HepG2 (cell line): ENCODE results near the gene OR10J5. TPM values are rescaled to one million over a fixed set of nuclear protein-coding genes. Genes with fewer than 3 reads are reported as not detected.

ENCODE experiments used
- ATAC-seq: fragments of 200-7000 bp; cut with Tn5 transposase; 3 replicates; pipeline ENCODE4 v1.9.1; 2020; ENCODE audit warnings: mild to moderate bottlenecking, moderate library complexity
- BruUV-seq: library from RNA; stranded (reverse); fragments of 400-500 nt; replicated peaks from 2 replicates; lab custom pipeline; 2021; lab: Mats Ljungman, UMichigan
- CTCF ChIA-PET: fragments of 300-600 bp; formaldehyde crosslinking; extraction: SDS; loops from one replicate; lab custom pipeline; 2021; ENCODE audit warnings: low total read pairs, inconsistent platforms, low intra/inter-chr PET ratio; lab: Yijun Ruan, JAX
- POLR2A ChIA-PET: fragments of 350-600 bp; sonication (Branson Sonifier 250); formaldehyde crosslinking; loops from one replicate; lab custom pipeline; 2020; ENCODE audit warnings: antibody characterized with exemption, inconsistent platforms; lab: Yijun Ruan, JAX
- DNase-seq: peaks from one replicate; pipeline ENCODE4 v3.0.0-alpha.2; 2015; ENCODE audit warnings: low spot score
- FAIRE-seq: peaks from 3 replicates; lab custom pipeline; 2011; peaks lifted over from hg19 to GRCh38; lab: Jason Lieb, UNC
- H2AFZ ChIP-seq: one replicate; pipeline ENCODE4 v1.6.1; 2011; ENCODE audit warnings: low read length, inconsistent platforms
- H3K27ac ChIP-seq: fragments of 300-600 bp; 3 replicates; pipeline ENCODE4 v1.8.0; 2011; ENCODE audit warnings: mixed run types, mild to moderate bottlenecking, mixed read lengths, low read length, inconsistent platforms; ENCODE audit not compliant: insufficient read depth; ENCODE audit errors: extremely low read length
- H3K27me3 ChIP-seq, 2 experiments: fragments of 200-600 bp in 1 of 2; 2 replicates in 1 of 2; 3 replicates in 1 of 2; pipeline versions ENCODE4 v1.6.0 to v1.8.0; 2011; ENCODE audit warnings: low read length in 2 of 2, mild to moderate bottlenecking in 2 of 2, moderate library complexity in 2 of 2, inconsistent platforms in 1 of 2; ENCODE audit not compliant: insufficient read depth in 2 of 2, control insufficient read depth in 1 of 2
- H3K36me3 ChIP-seq, 2 experiments: fragments of 200-600 bp in 1 of 2; replicated peaks in 1 of 2; 2 replicates in 1 of 2; 3 replicates in 1 of 2; pipeline versions ENCODE4 v1.5.1 to v1.8.0; 2011; ENCODE audit warnings: low read length in 2 of 2, inconsistent platforms in 1 of 2; ENCODE audit not compliant: insufficient read depth in 2 of 2, control insufficient read depth in 1 of 2
- H3K4me1 ChIP-seq: 2 replicates; pipeline ENCODE4 v1.5.1; 2012; ENCODE audit warnings: low read length, inconsistent platforms; ENCODE audit not compliant: insufficient read depth
- H3K4me2 ChIP-seq: 2 replicates; pipeline ENCODE4 v1.6.0; 2011; ENCODE audit warnings: low read depth, low read length, inconsistent platforms
- H3K4me3 ChIP-seq, 3 experiments: fragments of 200-600 bp in 1 of 3; sonication (generic), shearing (Covaris generic) in 1 of 3; replicated peaks in 1 of 3; 2 replicates each; pipeline ENCODE4 v1.5.1; 2011 to 2016; ENCODE audit warnings: low read length in 3 of 3, inconsistent platforms in 2 of 3, low read depth in 2 of 3, mild to moderate bottlenecking in 2 of 3, control low read depth in 1 of 3, mixed read lengths in 1 of 3; ENCODE audit not compliant: insufficient read depth in 1 of 3
- H3K79me2 ChIP-seq: one replicate; pipeline ENCODE4 v1.6.1; 2011; ENCODE audit warnings: low read length, inconsistent platforms; ENCODE audit not compliant: insufficient read depth
- H3K9ac ChIP-seq: 2 replicates; pipeline ENCODE4 v1.6.0; 2011; ENCODE audit warnings: mild to moderate bottlenecking, low read depth, low read length, inconsistent platforms; ENCODE audit not compliant: insufficient read depth
- H3K9me3 ChIP-seq: 2 replicates; pipeline ENCODE4 v1.5.1; 2012; ENCODE audit warnings: mild to moderate bottlenecking, low read length
- H4K20me1 ChIP-seq: 2 replicates; pipeline ENCODE4 v1.6.0; 2011; ENCODE audit warnings: inconsistent platforms, mild to moderate bottlenecking, low read length, moderate library complexity; ENCODE audit not compliant: insufficient read depth
- KLF13 ChIP-seq: sonication (generic); formaldehyde crosslinking; IDR thresholded peaks from 2 replicates; pipeline ENCODE4 v1.4.0; 2020; ENCODE audit warnings: mild to moderate bottlenecking, missing genetic modification reagents
- PBX2 ChIP-seq: IDR thresholded peaks from 2 replicates; pipeline ENCODE4 v1.6.1; 2016; ENCODE audit warnings: control low read depth
- RARG ChIP-seq: sonication (generic); formaldehyde crosslinking; IDR thresholded peaks from 2 replicates; pipeline ENCODE4 v1.4.0; 2020; ENCODE audit warnings: low read depth, mild to moderate bottlenecking, missing genetic modification reagents
- SOX6 ChIP-seq, 2 experiments: fragments of 450-650 bp in 1 of 2; sonication (generic) in 1 of 2; formaldehyde crosslinking in 1 of 2; IDR thresholded peaks; 2 replicates each; pipeline versions ENCODE4 v1.4.0 to v1.6.1; 2017 to 2020; ENCODE audit warnings: antibody characterized with exemption in 1 of 2, mild to moderate bottlenecking in 1 of 2, missing genetic modification reagents in 1 of 2
- SPEN ChIP-seq: sonication (generic); formaldehyde crosslinking; IDR thresholded peaks from 2 replicates; pipeline ENCODE4 v1.5.1; 2020; ENCODE audit warnings: low read depth, mild to moderate bottlenecking, missing genetic modification reagents
- ZBTB20 ChIP-seq: sonication (generic); formaldehyde crosslinking; IDR thresholded peaks from 2 replicates; pipeline ENCODE4 v1.8.1; 2023; ENCODE audit warnings: missing genetic modification reagents, low read depth, mild to moderate bottlenecking, borderline replicate concordance
- ZC3H13 ChIP-seq: sonication (generic); formaldehyde crosslinking; IDR thresholded peaks from 2 replicates; pipeline ENCODE4 v1.8.1; 2023; ENCODE audit warnings: mild to moderate bottlenecking, missing genetic modification reagents, moderate library complexity
- ZNF354B ChIP-seq: sonication (generic); formaldehyde crosslinking; IDR thresholded peaks from 2 replicates; pipeline ENCODE4 v1.8.0; 2022; ENCODE audit warnings: mild to moderate bottlenecking, missing genetic modification reagents
- ZNF451 ChIP-seq: sonication (generic); formaldehyde crosslinking; IDR thresholded peaks from 2 replicates; pipeline ENCODE4 v1.5.0; 2020; ENCODE audit warnings: mild to moderate bottlenecking, missing genetic modification reagents
- ZNF720 ChIP-seq: sonication (generic); formaldehyde crosslinking; IDR thresholded peaks from 2 replicates; pipeline ENCODE4 v1.4.0; 2020; ENCODE audit warnings: missing genetic modification reagents
- ZNF816 ChIP-seq: sonication (generic); formaldehyde crosslinking; IDR thresholded peaks from 2 replicates; pipeline ENCODE4 v1.8.0; 2022; ENCODE audit warnings: missing genetic modification reagents, mild to moderate bottlenecking, borderline replicate concordance
- ZNF839 ChIP-seq: sonication (generic); formaldehyde crosslinking; IDR thresholded peaks from 2 replicates; pipeline ENCODE4 v1.4.0; 2020; ENCODE audit warnings: missing genetic modification reagents, mild to moderate bottlenecking, borderline replicate concordance
- WGBS: methylation state at CpG from one replicate; pipeline ENCODE4 v1.1.6; 2017; ENCODE audit warnings: low lambda C conversion rate; 5-methylcytosine and 5-hydroxymethylcytosine counted together
- in situ Hi-C: cut with HindIII; loops from 2 replicates; pipeline ENCODE4 v1.10.0; 2017; ENCODE audit warnings: low pct_unique_long_range_greater_than_20kb; ENCODE audit not compliant: extremely low pct_ligation_motif_present
- intact Hi-C: fragments of 100-400 bp; cut with micrococcal nuclease; formaldehyde crosslinking; loops from one replicate; pipeline ENCODE4 v1.10.0; 2022; ENCODE audit not compliant: unreplicated experiment
- polyA plus RNA-seq, 8 experiments: library from polyadenylated mRNA; depleted of rRNA in 3 of 8; stranded (reverse) in 7 of 8; unstranded in 1 of 8; fragments of >200 nt; fragmentation: Illumina TruSeq in 4 of 8; extraction: Trizol in 4 of 8; gene quantifications; 2 replicates each; pipeline versions ENCODE4 v1.2.1 to v1.2.3, GENCODE V29; 2011 to 2016; ENCODE audit warnings: low read depth in 4 of 8, missing spikeins in 1 of 8, mixed read lengths in 1 of 8; ENCODE audit not compliant: insufficient read depth in 1 of 8
- total RNA-seq, 5 experiments: library from RNA; depleted of rRNA; stranded (reverse); fragments of >200 nt; fragmentation: Illumina TruSeq; extraction: Trizol; gene quantifications; 2 replicates each; pipeline ENCODE4 v1.2.3, GENCODE V29; 2016; ENCODE audit warnings: low read depth in 1 of 5
- TF ChIP-seq, protein P1 (sequence below): sonication (generic); formaldehyde crosslinking; IDR thresholded peaks from 2 replicates; pipeline ENCODE4 v1.5.1; 2020; ENCODE audit warnings: missing genetic modification reagents, mild to moderate bottlenecking, borderline replicate concordance
- TF ChIP-seq, protein P2 (sequence below): sonication (generic); formaldehyde crosslinking; IDR thresholded peaks from 2 replicates; pipeline ENCODE4 v1.9.0; 2021; ENCODE audit warnings: missing genetic modification reagents, borderline replicate concordance
- TF ChIP-seq, protein P3 (sequence below): IDR thresholded peaks from 2 replicates; pipeline ENCODE4 v1.4.0; 2020; ENCODE audit warnings: mild to moderate bottlenecking, missing genetic modification reagents

Gene OR10J5
- total and polyA plus RNA-seq, 2 of the 13 experiments (the other 11 are each of a cell fraction or from before 2014, with no cell fraction given): not detected

GRCh38 chr1:159584536-159584935 is 48.7 kb upstream of the OR10J5 start:
- in situ Hi-C loops (no loop called here), intact Hi-C loops (no loop called here)
- CTCF ChIA-PET: no interaction called here
- Histone ChIP-seq H3K27ac (no peak overlapping the region), H3K4me3 (no peak overlapping the region), H3K9ac (no peak overlapping the region), H2AFZ (no peak overlapping the region), H4K20me1 (no peaks in the 10 kb centered on the region), H3K79me2 (no peaks in the 10 kb centered on the region), H3K9me3 (peaks cover 7% of the 10 kb centered on the region; the same call in 1 of the 2 replicates), H3K4me2 (no peak overlapping the region), H3K27me3 (no peaks in the 10 kb centered on the region), H3K4me1 (no peaks in the 10 kb centered on the region), H3K36me3 (no peaks in the 10 kb centered on the region)
- DNase-seq: no peak
- BruUV-seq: no TSS peak
- no peak for FAIRE-seq
- TF ChIP-seq ZNF354B (CRISPR knock-in tag) (no peak), ZNF839 (CRISPR knock-in tag) (no peak), PBX2 (CRISPR knock-in tag) (no peak), ZC3H13 (CRISPR knock-in tag) (no peak), KLF13 (no peak), SOX6 (IDR thresholded peaks at IDR 0.05) (no peak), SOX6 (CRISPR knock-in tag; IDR thresholded peaks at IDR 0.05) (no peak), ZNF451 (CRISPR knock-in tag) (no peak), ZNF816 (no peak), ZNF720 (CRISPR knock-in tag) (no peak), ZBTB20 (CRISPR knock-in tag) (no peak), RARG (CRISPR knock-in tag) (no peak), SPEN (CRISPR knock-in tag) (no peak)
- TF ChIP-seq, protein P1, sequence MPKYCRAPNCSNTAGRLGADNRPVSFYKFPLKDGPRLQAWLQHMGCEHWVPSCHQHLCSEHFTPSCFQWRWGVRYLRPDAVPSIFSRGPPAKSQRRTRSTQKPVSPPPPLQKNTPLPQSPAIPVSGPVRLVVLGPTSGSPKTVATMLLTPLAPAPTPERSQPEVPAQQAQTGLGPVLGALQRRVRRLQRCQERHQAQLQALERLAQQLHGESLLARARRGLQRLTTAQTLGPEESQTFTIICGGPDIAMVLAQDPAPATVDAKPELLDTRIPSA: no peak
- TF ChIP-seq, protein P2, sequence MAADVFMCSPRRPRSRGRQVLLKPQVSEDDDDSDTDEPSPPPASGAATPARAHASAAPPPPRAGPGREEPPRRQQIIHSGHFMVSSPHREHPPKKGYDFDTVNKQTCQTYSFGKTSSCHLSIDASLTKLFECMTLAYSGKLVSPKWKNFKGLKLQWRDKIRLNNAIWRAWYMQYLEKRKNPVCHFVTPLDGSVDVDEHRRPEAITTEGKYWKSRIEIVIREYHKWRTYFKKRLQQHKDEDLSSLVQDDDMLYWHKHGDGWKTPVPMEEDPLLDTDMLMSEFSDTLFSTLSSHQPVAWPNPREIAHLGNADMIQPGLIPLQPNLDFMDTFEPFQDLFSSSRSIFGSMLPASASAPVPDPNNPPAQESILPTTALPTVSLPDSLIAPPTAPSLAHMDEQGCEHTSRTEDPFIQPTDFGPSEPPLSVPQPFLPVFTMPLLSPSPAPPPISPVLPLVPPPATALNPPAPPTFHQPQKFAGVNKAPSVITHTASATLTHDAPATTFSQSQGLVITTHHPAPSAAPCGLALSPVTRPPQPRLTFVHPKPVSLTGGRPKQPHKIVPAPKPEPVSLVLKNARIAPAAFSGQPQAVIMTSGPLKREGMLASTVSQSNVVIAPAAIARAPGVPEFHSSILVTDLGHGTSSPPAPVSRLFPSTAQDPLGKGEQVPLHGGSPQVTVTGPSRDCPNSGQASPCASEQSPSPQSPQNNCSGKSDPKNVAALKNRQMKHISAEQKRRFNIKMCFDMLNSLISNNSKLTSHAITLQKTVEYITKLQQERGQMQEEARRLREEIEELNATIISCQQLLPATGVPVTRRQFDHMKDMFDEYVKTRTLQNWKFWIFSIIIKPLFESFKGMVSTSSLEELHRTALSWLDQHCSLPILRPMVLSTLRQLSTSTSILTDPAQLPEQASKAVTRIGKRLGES: no peak
- TF ChIP-seq, protein P3, sequence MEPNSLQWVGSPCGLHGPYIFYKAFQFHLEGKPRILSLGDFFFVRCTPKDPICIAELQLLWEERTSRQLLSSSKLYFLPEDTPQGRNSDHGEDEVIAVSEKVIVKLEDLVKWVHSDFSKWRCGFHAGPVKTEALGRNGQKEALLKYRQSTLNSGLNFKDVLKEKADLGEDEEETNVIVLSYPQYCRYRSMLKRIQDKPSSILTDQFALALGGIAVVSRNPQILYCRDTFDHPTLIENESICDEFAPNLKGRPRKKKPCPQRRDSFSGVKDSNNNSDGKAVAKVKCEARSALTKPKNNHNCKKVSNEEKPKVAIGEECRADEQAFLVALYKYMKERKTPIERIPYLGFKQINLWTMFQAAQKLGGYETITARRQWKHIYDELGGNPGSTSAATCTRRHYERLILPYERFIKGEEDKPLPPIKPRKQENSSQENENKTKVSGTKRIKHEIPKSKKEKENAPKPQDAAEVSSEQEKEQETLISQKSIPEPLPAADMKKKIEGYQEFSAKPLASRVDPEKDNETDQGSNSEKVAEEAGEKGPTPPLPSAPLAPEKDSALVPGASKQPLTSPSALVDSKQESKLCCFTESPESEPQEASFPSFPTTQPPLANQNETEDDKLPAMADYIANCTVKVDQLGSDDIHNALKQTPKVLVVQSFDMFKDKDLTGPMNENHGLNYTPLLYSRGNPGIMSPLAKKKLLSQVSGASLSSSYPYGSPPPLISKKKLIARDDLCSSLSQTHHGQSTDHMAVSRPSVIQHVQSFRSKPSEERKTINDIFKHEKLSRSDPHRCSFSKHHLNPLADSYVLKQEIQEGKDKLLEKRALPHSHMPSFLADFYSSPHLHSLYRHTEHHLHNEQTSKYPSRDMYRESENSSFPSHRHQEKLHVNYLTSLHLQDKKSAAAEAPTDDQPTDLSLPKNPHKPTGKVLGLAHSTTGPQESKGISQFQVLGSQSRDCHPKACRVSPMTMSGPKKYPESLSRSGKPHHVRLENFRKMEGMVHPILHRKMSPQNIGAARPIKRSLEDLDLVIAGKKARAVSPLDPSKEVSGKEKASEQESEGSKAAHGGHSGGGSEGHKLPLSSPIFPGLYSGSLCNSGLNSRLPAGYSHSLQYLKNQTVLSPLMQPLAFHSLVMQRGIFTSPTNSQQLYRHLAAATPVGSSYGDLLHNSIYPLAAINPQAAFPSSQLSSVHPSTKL (CRISPR knock-in tag): no peak
- no peak for ATAC-seq
- POLR2A ChIA-PET: no interaction called here
- WGBS: 40% methylated on average over 2 of the region's 2 CpGs
